OCI-LY1 (cell line): ENCODE results near the gene FBXO7.

Experiments used
- H2AFZ ChIP-seq: fragments of 200-600 bp; sonication (generic), shearing (Covaris generic); 2 replicates; pipeline ENCODE4 v1.6.0; 2014; ENCODE audit warnings: antibody characterized with exemption, mild to moderate bottlenecking, low read length
- H3F3A ChIP-seq: fragments of 200-600 bp; sonication (generic), shearing (Covaris generic); 2 replicates; pipeline ENCODE4 v1.6.0; 2014; ENCODE audit warnings: mild to moderate bottlenecking, antibody characterized with exemption, low read length, moderate library complexity; ENCODE audit not compliant: insufficient read depth
- H3K27ac ChIP-seq: fragments of 200-600 bp; sonication (generic); 2 replicates; pipeline ENCODE4 v1.5.1; 2014; ENCODE audit warnings: low read length, mixed run types, mild to moderate bottlenecking, low read depth; ENCODE audit not compliant: poor library complexity, severe bottlenecking
- H3K27me3 ChIP-seq: fragments of 200-600 bp; sonication (generic); 2 replicates; pipeline ENCODE4 v1.6.0; 2014; ENCODE audit warnings: antibody characterized with exemption, mild to moderate bottlenecking, low read length, moderate library complexity; ENCODE audit not compliant: insufficient read depth
- H3K36me3 ChIP-seq: fragments of 200-600 bp; sonication (generic); 2 replicates; pipeline ENCODE4 v1.6.1; 2014; ENCODE audit warnings: mild to moderate bottlenecking, antibody characterized with exemption, low read length, moderate library complexity, mixed read lengths; ENCODE audit not compliant: insufficient read depth
- H3K4me1 ChIP-seq: fragments of 200-600 bp; sonication (generic); 2 replicates; pipeline ENCODE4 v1.5.1; 2014; ENCODE audit warnings: mild to moderate bottlenecking, low read length, moderate library complexity; ENCODE audit not compliant: insufficient read depth, severe bottlenecking
- H3K4me2 ChIP-seq: fragments of 200-600 bp; sonication (generic), shearing (Covaris generic); 2 replicates; pipeline ENCODE4 v1.6.1; 2014; ENCODE audit warnings: low read length
- H3K4me3 ChIP-seq: fragments of 200-600 bp; sonication (generic); 2 replicates; pipeline ENCODE4 v1.5.1; 2014; ENCODE audit warnings: low read length, low read depth, mild to moderate bottlenecking, mixed read lengths; ENCODE audit not compliant: poor library complexity, severe bottlenecking
- H3K79me2 ChIP-seq: fragments of 200-600 bp; shearing (Covaris generic); 2 replicates; pipeline ENCODE4 v1.6.1; 2016; ENCODE audit warnings: mixed run types, low read length, mixed read lengths; ENCODE audit not compliant: insufficient read depth
- H3K9ac ChIP-seq: fragments of 200-600 bp; sonication (generic), shearing (Covaris generic); 2 replicates; pipeline ENCODE4 v1.6.1; 2014; ENCODE audit warnings: mild to moderate bottlenecking, low read length, mixed read lengths
- H3K9me2 ChIP-seq: fragments of 200-600 bp; sonication (generic), shearing (Covaris generic); 2 replicates; pipeline ENCODE4 v1.6.1; 2014; ENCODE audit warnings: low read depth, mild to moderate bottlenecking, low read length, mixed read lengths
- H3K9me3 ChIP-seq: fragments of 200-600 bp; shearing (Covaris generic); 2 replicates; pipeline ENCODE4 v1.6.1; 2014; ENCODE audit warnings: low read length, mixed read lengths
- H4K20me1 ChIP-seq: fragments of 200-600 bp; sonication (generic), shearing (Covaris generic); 2 replicates; pipeline ENCODE4 v1.6.0; 2016; ENCODE audit warnings: mild to moderate bottlenecking, low read length; ENCODE audit not compliant: insufficient read depth
- CTCF ChIP-seq: fragments of 200-600 bp; sonication (generic), shearing (Covaris generic); IDR thresholded peaks from 2 replicates; pipeline ENCODE4 v1.5.1; 2017; ENCODE audit warnings: mild to moderate bottlenecking, antibody characterized with exemption, low read length, moderate library complexity, mixed read lengths
- EZH2 ChIP-seq: fragments of 200-600 bp; sonication (generic), shearing (Covaris generic); IDR thresholded peaks from 2 replicates; pipeline ENCODE4 v1.8.0; 2017; ENCODE audit warnings: borderline replicate concordance, mixed run types, mild to moderate bottlenecking, antibody characterized with exemption, low read length, moderate library complexity, mixed read lengths

Gene FBXO7

GRCh38 chr22:32539631-32540421 lies 65.2 kb downstream of the FBXO7 start:
- Histone ChIP-seq H3K27me3 (no peaks in the 10 kb centered on the region), H3K9me3 (no peaks in the 10 kb centered on the region), H3K4me2 (no peak overlapping the region), H3K36me3 (no peaks in the 10 kb centered on the region), H3K4me1 (no peaks in the 10 kb centered on the region), H3K27ac (no peak overlapping the region), H2AFZ (no peak overlapping the region), H3K4me3 (no peak overlapping the region), H4K20me1 (no peaks in the 10 kb centered on the region), H3K9ac (no peak overlapping the region), H3K9me2 (no peaks in the 10 kb centered on the region), H3K79me2 (no peaks in the 10 kb centered on the region), H3F3A (no peaks in the 10 kb centered on the region)
- no peak for TF ChIP-seq CTCF
- TF ChIP-seq EZH2, result no peak

- Histone ChIP-seq H3K9me3 (no peaks in the 10 kb centered on the region), H2AFZ (no peak overlapping the region), H3K4me2 (no peak overlapping the region), H3F3A (no peaks in the 10 kb centered on the region), H3K9me2 (no peaks in the 10 kb centered on the region), H3K27ac (no peak overlapping the region), H3K9ac (no peak overlapping the region), H3K79me2 (no peaks in the 10 kb centered on the region), H3K36me3 (no peaks in the 10 kb centered on the region), H4K20me1 (no peaks in the 10 kb centered on the region), H3K4me3 (no peak overlapping the region), H3K27me3 (no peaks in the 10 kb centered on the region), H3K4me1 (no peaks in the 10 kb centered on the region)
- no peak for TF ChIP-seq CTCF
- no peak for TF ChIP-seq EZH2
Measured at GRCh38 chr22:32541481-32541880, 66.9 kb downstream of the FBXO7 start.

- TF ChIP-seq EZH2 (no peak), CTCF (no peak)
- no peaks in the 10 kb centered on the region for H3K79me2 ChIP-seq
- H3K36me3 ChIP-seq, result no peaks in the 10 kb centered on the region
- H3K27ac ChIP-seq, result no peak overlapping the region
- no peaks in the 10 kb centered on the region for H3K27me3 ChIP-seq
- no peaks in the 10 kb centered on the region for H3K9me3 ChIP-seq
- H3K9me2 ChIP-seq, result no peaks in the 10 kb centered on the region
- H2AFZ ChIP-seq, result no peak overlapping the region
- H3K4me2 ChIP-seq, result no peak overlapping the region
- no peaks in the 10 kb centered on the region for H4K20me1 ChIP-seq
- no peak overlapping the region for H3K9ac ChIP-seq
- H3K4me1 ChIP-seq, result no peaks in the 10 kb centered on the region
- no peak overlapping the region for H3K4me3 ChIP-seq
- no peaks in the 10 kb centered on the region for H3F3A ChIP-seq
Measured at GRCh38 chr22:32542066-32542676, 67.6 kb downstream of the FBXO7 start.
